HUES48 (cell line): ENCODE results near the gene HELZ.

Experiments used
- H3K27ac ChIP-seq: one replicate; pipeline ENCODE4 v1.7.0; 2013; ENCODE audit warnings: low read depth, low read length, inconsistent platforms
- H3K27me3 ChIP-seq: 2 replicates; pipeline ENCODE4 v1.6.1; 2013; ENCODE audit warnings: mild to moderate bottlenecking, low read length; ENCODE audit not compliant: control insufficient read depth, insufficient read depth
- H3K36me3 ChIP-seq: 2 replicates; pipeline ENCODE4 v1.6.1; 2013; ENCODE audit warnings: low read length; ENCODE audit not compliant: control insufficient read depth, insufficient read depth
- H3K4me1 ChIP-seq: 2 replicates; pipeline ENCODE4 v1.6.1; 2013; ENCODE audit warnings: mild to moderate bottlenecking, low read length; ENCODE audit not compliant: control insufficient read depth, insufficient read depth
- H3K4me3 ChIP-seq: 2 replicates; pipeline ENCODE4 v1.5.1; 2013; ENCODE audit warnings: mild to moderate bottlenecking, low read depth, low read length
- H3K9ac ChIP-seq: 2 replicates; pipeline ENCODE4 v1.6.1; 2013; ENCODE audit warnings: mild to moderate bottlenecking, low read depth, low read length, moderate library complexity
- H3K9me3 ChIP-seq: 2 replicates; pipeline ENCODE4 v1.6.1; 2013; ENCODE audit warnings: low read length; ENCODE audit not compliant: control insufficient read depth, insufficient read depth

HELZ gene

GRCh38 chr17:67058036-67058435 is 187.0 kb downstream of the HELZ start:
- Histone ChIP-seq H3K27ac (no peak overlapping the region), H3K9ac (no peak overlapping the region), H3K4me1 (no peaks in the 10 kb centered on the region), H3K36me3 (no peaks in the 10 kb centered on the region), H3K9me3 (no peaks in the 10 kb centered on the region), H3K27me3 (no peaks in the 10 kb centered on the region), H3K4me3 (no peak overlapping the region)

- H3K4me3 ChIP-seq: no peak overlapping the region
- no peaks in the 10 kb centered on the region for H3K4me1 ChIP-seq
- no peak overlapping the region for H3K9ac ChIP-seq
- H3K9me3 ChIP-seq: no peaks in the 10 kb centered on the region
- no peaks in the 10 kb centered on the region for H3K27me3 ChIP-seq
- H3K36me3 ChIP-seq: no peaks in the 10 kb centered on the region
- no peak overlapping the region for H3K27ac ChIP-seq
Observed at GRCh38 chr17:67056746-67057490, 188.1 kb downstream of the HELZ start.

DNA sequence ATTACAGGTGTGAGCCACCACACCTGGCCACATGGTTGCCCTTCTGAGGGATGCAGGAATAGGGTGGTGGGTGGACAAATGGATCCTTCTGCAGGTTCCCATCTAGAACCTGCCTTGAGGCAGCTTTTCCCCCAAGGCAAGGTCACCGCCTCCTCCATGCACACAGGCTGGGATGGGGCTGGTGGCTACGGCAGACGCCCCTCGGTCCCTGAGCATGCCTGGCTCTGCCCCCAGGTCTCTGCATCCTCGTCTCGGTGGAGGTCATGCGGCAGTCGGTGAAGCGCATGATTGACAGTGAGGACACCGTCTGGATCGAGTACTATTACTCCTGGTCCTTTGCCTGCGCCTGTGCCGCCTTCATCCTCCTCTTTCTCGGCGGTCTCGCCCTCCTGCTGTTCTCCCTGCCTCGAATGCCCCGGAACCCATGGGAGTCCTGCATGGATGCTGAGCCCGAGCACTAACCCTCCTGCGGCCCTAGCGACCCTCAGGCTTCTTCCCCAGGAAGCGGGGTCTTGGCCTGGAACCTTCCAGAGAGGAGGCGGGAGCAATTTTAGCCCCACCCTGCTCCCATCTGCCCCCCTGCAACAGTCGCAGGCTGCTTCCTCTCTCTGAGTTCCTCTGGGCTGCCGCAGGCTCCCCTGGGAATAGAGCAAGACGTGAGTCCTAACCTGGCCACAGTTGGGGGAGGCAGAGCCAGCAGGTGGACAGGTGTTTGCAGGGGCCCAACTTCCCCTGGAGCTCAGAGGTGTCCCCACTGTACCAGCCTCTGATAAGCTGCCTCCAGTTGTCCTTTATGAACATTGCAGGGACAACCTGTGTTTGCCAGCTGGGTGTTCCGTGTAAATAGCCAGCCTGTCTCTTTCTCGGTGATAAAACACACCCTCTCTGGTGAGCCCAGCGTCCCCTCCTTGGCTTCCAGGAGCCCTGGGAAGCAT is 188.9 kb downstream of the HELZ start:
- H3K9ac ChIP-seq: no peak overlapping the region
- no peaks in the 10 kb centered on the region for H3K36me3 ChIP-seq
- no peaks in the 10 kb centered on the region for H3K4me1 ChIP-seq
- H3K27me3 ChIP-seq: no peaks in the 10 kb centered on the region
- no peak overlapping the region for H3K27ac ChIP-seq
- H3K4me3 ChIP-seq: no peak overlapping the region
- H3K9me3 ChIP-seq: no peaks in the 10 kb centered on the region

DNA sequence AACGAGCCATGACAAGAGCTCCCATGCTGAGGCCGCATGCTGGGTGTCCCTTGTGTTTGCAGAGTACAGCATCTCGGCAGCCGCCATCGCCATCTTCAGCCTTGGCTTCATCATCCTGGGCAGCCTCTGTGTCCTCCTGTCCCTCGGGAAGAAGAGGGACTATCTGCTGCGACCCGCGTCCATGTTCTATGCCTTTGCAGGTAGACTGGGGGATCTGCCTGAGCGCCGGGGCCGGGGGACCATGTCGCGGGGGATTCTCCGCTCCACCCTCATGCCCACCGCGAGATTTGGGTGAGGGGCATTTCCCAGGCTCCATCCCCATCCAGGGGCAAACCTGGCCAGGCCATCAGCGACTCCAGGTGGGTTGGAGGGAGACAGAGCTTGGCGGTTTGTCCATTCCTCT is 190.0 kb downstream of the HELZ start:
- H3K9ac ChIP-seq: no peak overlapping the region
- no peaks in the 10 kb centered on the region for H3K4me1 ChIP-seq
- H3K4me3 ChIP-seq: no peak overlapping the region
- H3K27ac ChIP-seq: no peak overlapping the region
- no peaks in the 10 kb centered on the region for H3K9me3 ChIP-seq
- H3K36me3 ChIP-seq: no peaks in the 10 kb centered on the region
- H3K27me3 ChIP-seq: no peaks in the 10 kb centered on the region

- H3K36me3 ChIP-seq: no peaks in the 10 kb centered on the region
- no peak overlapping the region for H3K4me3 ChIP-seq
- H3K4me1 ChIP-seq: no peaks in the 10 kb centered on the region
- H3K27me3 ChIP-seq: no peaks in the 10 kb centered on the region
- no peak overlapping the region for H3K9ac ChIP-seq
- no peak overlapping the region for H3K27ac ChIP-seq
- H3K9me3 ChIP-seq: 0 out of 2 replicates have a peak, but pooled peaks cover under 1% of the 10 kb centered on the region
Observed at GRCh38 chr17:67054608-67055007, 190.4 kb downstream of the HELZ start.

- Histone ChIP-seq H3K9me3 (peaks cover 5% of the 10 kb centered on the region), H3K4me3 (no peak overlapping the region), H3K9ac (no peak overlapping the region), H3K27me3 (no peaks in the 10 kb centered on the region), H3K27ac (no peak overlapping the region), H3K4me1 (no peaks in the 10 kb centered on the region), H3K36me3 (no peaks in the 10 kb centered on the region)
Observed at GRCh38 chr17:67054011-67054591, 190.9 kb downstream of the HELZ start.

DNA sequence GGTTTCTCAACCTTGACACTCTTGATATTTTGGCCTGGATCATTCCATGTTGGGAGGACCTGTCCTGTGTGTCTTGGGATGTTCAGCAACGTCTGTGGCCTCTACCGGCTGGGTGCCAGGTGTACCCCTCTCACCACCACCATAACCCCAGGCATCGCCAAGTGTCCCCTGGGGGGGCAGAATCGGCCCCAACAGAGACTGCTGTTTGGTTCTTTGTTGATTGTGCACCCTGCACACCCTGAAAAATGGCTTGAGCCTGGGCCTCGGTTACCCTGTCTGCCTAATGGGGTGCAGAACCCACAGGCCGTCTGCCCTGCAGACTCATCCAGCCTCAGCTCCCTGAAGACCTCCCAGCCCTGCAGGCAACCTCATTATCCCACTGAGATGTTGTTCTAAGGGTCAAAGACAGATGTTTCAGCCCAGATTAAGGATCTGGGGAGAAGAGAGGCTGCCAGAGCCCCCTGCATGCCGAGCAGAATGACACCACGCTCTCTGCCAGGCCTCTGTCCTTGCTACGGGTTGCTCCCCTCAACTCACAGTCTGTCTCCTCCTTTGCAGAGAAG is 191.5 kb downstream of the HELZ start:
- Histone ChIP-seq H3K27me3 (no peaks in the 10 kb centered on the region), H3K36me3 (no peaks in the 10 kb centered on the region), H3K27ac (no peak overlapping the region), H3K4me3 (no peak overlapping the region), H3K9ac (no peak overlapping the region), H3K9me3 (peaks cover 8% of the 10 kb centered on the region), H3K4me1 (no peaks in the 10 kb centered on the region)

GRCh38 chr17:67052720-67053437 is 192.1 kb downstream of the HELZ start:
- Histone ChIP-seq H3K27me3 (no peaks in the 10 kb centered on the region), H3K4me3 (no peak overlapping the region), H3K36me3 (no peaks in the 10 kb centered on the region), H3K9me3 (peaks cover 10% of the 10 kb centered on the region), H3K9ac (no peak overlapping the region), H3K27ac (no peak overlapping the region), H3K4me1 (no peaks in the 10 kb centered on the region)

DNA sequence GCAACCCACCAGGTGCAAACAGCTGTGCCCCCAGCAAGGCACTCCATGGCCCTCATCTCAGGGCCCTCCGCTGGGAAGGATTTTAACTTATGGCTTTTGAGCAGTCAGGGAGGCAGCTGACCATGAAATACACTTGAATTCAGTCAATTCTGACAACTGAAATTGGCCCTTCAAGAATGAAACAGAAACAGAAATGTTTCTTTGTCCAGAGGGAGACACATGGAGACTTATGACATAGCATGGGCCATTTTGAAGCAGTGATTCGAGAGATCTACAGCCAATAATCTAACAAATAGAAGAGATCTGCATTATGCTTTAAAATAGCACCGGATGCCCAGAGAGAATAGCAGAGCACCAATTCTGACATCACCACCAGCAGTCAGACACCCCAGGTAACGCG is 193.2 kb downstream of the HELZ start:
- Histone ChIP-seq H3K4me1 (no peaks in the 10 kb centered on the region), H3K9ac (no peak overlapping the region), H3K27ac (no peak overlapping the region), H3K36me3 (no peaks in the 10 kb centered on the region), H3K9me3 (peaks cover 10% of the 10 kb centered on the region), H3K4me3 (no peak overlapping the region), H3K27me3 (no peaks in the 10 kb centered on the region)

DNA sequence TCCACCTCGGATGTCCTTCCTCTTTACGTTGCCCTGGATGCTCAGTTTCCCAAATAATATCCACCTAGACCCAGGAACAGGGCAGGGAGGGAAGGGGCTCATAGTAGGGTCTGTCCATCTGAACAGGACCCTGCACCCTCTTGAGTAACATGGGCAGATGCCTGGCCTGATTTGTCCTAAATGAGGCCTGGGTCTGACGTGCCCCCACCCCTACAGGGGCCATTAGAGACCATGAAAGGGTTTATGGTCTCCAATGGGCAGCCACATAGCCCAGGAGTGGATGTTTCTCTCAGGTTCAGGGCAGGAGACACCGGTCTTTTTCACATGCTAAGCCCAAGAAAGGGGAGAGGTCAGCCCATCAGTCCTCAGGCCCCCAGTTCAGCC is 193.8 kb downstream of the HELZ start:
- no peak overlapping the region for H3K4me3 ChIP-seq
- H3K27me3 ChIP-seq: no peaks in the 10 kb centered on the region
- H3K27ac ChIP-seq: no peak overlapping the region
- H3K9ac ChIP-seq: no peak overlapping the region
- H3K36me3 ChIP-seq: no peaks in the 10 kb centered on the region
- no peaks in the 10 kb centered on the region for H3K4me1 ChIP-seq
- H3K9me3 ChIP-seq: peaks cover 10% of the 10 kb centered on the region
